WTC11 (cell line): Measurements from ENCODE around the gene NELL2.

Experiments used
- MAX ChIP-seq: sonication (generic); formaldehyde crosslinking; IDR thresholded peaks from 2 replicates; pipeline ENCODE4 v1.8.0; 2022; ENCODE audit warnings: mild to moderate bottlenecking, missing genetic modification reagents
- ZNF121 ChIP-seq: sonication (generic); formaldehyde crosslinking; IDR thresholded peaks from 2 replicates; pipeline ENCODE4 v1.8.0; 2023; ENCODE audit warnings: missing genetic modification reagents
- ZNF232 ChIP-seq: sonication (generic); formaldehyde crosslinking; IDR thresholded peaks from 2 replicates; pipeline ENCODE4 v1.8.0; 2022; ENCODE audit warnings: mild to moderate bottlenecking, missing genetic modification reagents

- TF ChIP-seq ZNF121, result no peak
- no peak for TF ChIP-seq ZNF232
- TF ChIP-seq MAX, result no peak
These were observed 47.1 kb downstream of the NELL2 start for GRCh38 chr12:44829045-44829444.
